SJCRH30 (cell line): ENCODE measurements around the gene VAV3. TPM values are rescaled to one million over a fixed set of nuclear protein-coding genes. Genes with fewer than 3 reads are reported as not detected.
"Not testable (repeated sequence)": the region's sequence is repeated elsewhere in the genome, so short reads cannot be mapped to it uniquely, and the experiment has no call there.

ENCODE experiments used
- DNase-seq, 2 experiments: peaks; one replicate each; pipeline ENCODE4 v3.0.0-alpha.2; 2015 to 2020
- H3K27ac ChIP-seq: fragments of 250-450 bp; sonication (Bioruptor Pico); 2 replicates; pipeline ENCODE4 v1.5.1; 2020; ENCODE audit warnings: mild to moderate bottlenecking, moderate library complexity
- H3K27me3 ChIP-seq: fragments of 250-450 bp; sonication (Bioruptor Pico); 2 replicates; pipeline ENCODE4 v1.5.1; 2020; ENCODE audit warnings: mild to moderate bottlenecking, moderate library complexity
- H3K36me3 ChIP-seq: fragments of 250-450 bp; sonication (Bioruptor Pico); 2 replicates; pipeline ENCODE4 v1.5.1; 2020; ENCODE audit warnings: mild to moderate bottlenecking, moderate library complexity
- H3K4me1 ChIP-seq: fragments of 250-450 bp; sonication (Bioruptor Pico); 2 replicates; pipeline ENCODE4 v1.5.1; 2020; ENCODE audit warnings: mild to moderate bottlenecking, moderate library complexity
- H3K4me3 ChIP-seq: fragments of 250-450 bp; sonication (Bioruptor Pico); 2 replicates; pipeline ENCODE4 v1.5.1; 2020; ENCODE audit warnings: mild to moderate bottlenecking, moderate library complexity
- H3K9me3 ChIP-seq: fragments of 250-450 bp; sonication (Bioruptor Pico); replicated peaks from 2 replicates; pipeline ENCODE4 v1.5.1; 2020; ENCODE audit warnings: mild to moderate bottlenecking, moderate library complexity
- total RNA-seq: library from RNA; depleted of rRNA; stranded (reverse); fragments of >200 nt; shearing (Covaris generic); gene quantifications from 2 replicates; pipeline ENCODE4 v1.2.3, GENCODE V29; 2014

The VAV3 gene
- total RNA-seq, 1 experiment from 2014 or later, result 35.5 TPM

- no peak for DNase-seq
- Histone ChIP-seq H3K27me3 (no peaks in the 10 kb centered on the region), H3K27ac (no peak overlapping the region), H3K36me3 (peaks cover 10% of the 10 kb centered on the region; the same call in 1 of the 2 replicates), H3K9me3 (no peaks in the 10 kb centered on the region), H3K4me1 (no peaks in the 10 kb centered on the region), H3K4me3 (no peak overlapping the region)
Observed at GRCh38 chr1:107870696-107871095, 94.3 kb downstream of the VAV3 start.

DNA sequence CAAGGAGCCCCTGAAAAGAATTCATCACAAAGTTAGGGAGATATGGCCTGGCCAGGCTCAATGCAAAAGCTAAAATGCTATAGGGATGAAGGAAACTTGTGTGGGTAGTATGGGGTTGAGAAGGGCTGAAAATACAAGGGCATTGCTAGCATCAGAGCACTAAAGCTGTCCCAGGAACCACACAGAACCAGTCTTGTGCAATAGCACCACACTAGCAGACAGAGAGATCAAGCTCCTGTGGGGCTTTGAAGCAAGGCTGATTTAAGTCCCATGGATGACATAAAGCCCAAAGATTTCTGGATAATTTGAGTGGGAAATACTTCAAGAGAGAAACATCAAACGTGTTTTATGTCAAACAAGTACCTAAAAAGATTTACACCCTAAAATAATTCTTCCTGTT, 97.1 kb downstream of the VAV3 start:
- no peak for DNase-seq
- no peaks in the 10 kb centered on the region for H3K9me3 ChIP-seq
- no peak overlapping the region for H3K4me3 ChIP-seq
- no peaks in the 10 kb centered on the region for H3K27me3 ChIP-seq
- H3K36me3 ChIP-seq, result peaks cover 4% of the 10 kb centered on the region; the same call in 1 of the 2 replicates
- H3K27ac ChIP-seq, result no peak overlapping the region
- no peaks in the 10 kb centered on the region for H3K4me1 ChIP-seq

GRCh38 chr1:107867422-107867821, 97.6 kb downstream of the VAV3 start:
- Histone ChIP-seq H3K27ac (no peak overlapping the region), H3K4me1 (no peaks in the 10 kb centered on the region), H3K9me3 (no peaks in the 10 kb centered on the region), H3K4me3 (no peak overlapping the region), H3K27me3 (no peaks in the 10 kb centered on the region), H3K36me3 (peaks cover 4% of the 10 kb centered on the region; the same call in 1 of the 2 replicates)
- no peak for DNase-seq

DNA sequence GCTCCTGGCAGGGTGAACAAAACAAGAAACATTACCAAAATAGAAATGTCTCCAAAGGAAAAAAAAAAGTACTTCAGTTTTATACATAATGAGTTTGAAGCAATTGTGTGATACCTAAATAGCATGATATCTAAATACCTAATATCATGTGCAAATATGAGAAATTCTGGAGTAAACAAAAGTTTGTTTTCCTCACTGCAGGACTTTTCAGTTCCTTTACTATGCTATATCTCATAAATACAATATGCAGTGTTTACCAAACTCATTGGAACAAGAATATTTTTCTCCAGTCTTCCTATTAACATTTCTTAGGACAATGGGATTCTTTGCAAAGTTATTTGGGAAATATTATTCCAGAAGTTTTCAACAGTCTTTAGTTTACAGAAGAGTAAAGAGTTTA, 98.1 kb downstream of the VAV3 start:
- peaks cover 4% of the 10 kb centered on the region; the same call in 1 of the 2 replicates for H3K36me3 ChIP-seq
- H3K4me3 ChIP-seq, result no peak overlapping the region
- DNase-seq, result no peak
- H3K4me1 ChIP-seq, result no peaks in the 10 kb centered on the region
- H3K9me3 ChIP-seq, result no peaks in the 10 kb centered on the region
- H3K27ac ChIP-seq, result no peak overlapping the region
- H3K27me3 ChIP-seq, result no peaks in the 10 kb centered on the region

DNA sequence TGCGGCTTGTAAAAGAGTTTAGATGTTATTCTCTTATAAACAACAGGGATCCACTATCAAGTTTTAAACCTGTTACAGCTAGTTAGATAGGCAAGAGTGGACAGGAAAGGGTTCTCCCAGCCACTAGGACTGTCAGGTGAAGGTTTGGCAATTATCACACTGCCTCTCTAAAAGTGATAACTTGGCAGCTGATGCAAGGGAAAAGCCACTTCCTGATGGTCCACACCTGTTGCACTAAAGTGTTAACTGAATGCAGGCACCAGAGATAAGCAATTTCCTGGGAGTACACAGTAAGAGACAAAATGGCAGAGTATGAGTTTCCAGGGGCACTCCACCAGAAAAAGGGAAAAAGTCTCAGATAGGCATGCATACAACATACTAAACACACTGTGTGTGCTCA, 99.4 kb downstream of the VAV3 start:
- Histone ChIP-seq H3K27ac (no peak overlapping the region), H3K27me3 (no peaks in the 10 kb centered on the region), H3K9me3 (no peaks in the 10 kb centered on the region; the same call in 1 of the 2 replicates), H3K4me3 (no peak overlapping the region), H3K36me3 (peaks cover 4% of the 10 kb centered on the region; the same call in 1 of the 2 replicates), H3K4me1 (no peaks in the 10 kb centered on the region)
- DNase-seq, result peak in 1 of 2 experiments; percentile 19

DNA sequence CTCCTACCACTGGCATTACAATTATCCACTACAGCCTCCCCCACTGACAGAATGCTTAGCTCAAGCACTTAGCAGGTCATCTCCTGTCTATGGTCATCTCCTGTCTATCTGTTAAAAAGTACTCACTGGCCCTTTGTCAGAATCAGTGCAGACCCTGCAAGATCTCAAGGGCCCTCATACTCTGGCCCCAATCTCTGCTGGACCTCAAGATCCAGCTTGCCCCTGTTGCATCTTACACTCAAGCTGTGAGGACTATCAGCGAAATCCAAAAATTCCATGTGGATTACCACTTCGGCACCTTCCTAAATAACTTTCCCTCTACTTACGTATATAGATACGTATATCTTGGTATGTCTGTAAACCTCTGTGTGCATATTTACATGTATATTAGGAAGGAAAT, 101.6 kb downstream of the VAV3 start:
- Histone ChIP-seq H3K27ac (no peak overlapping the region), H3K27me3 (no peaks in the 10 kb centered on the region), H3K9me3 (no peaks in the 10 kb centered on the region; the same call in 1 of the 2 replicates), H3K4me3 (no peak overlapping the region), H3K4me1 (no peaks in the 10 kb centered on the region), H3K36me3 (no peaks in the 10 kb centered on the region)
- no peak for DNase-seq

GRCh38 chr1:107862064-107862463, 102.9 kb downstream of the VAV3 start:
- Histone ChIP-seq H3K4me3 (no peak overlapping the region), H3K27me3 (no peaks in the 10 kb centered on the region), H3K4me1 (no peaks in the 10 kb centered on the region), H3K9me3 (no peaks in the 10 kb centered on the region; the same call in 1 of the 2 replicates), H3K27ac (no peak overlapping the region), H3K36me3 (no peaks in the 10 kb centered on the region)
- peak in 1 of 2 experiments; percentile 23 for DNase-seq

- H3K27ac ChIP-seq, result no peak overlapping the region
- no peak overlapping the region for H3K4me3 ChIP-seq
- no peaks in the 10 kb centered on the region for H3K27me3 ChIP-seq
Observed at GRCh38 chr1:107858323-107858722, 106.7 kb downstream of the VAV3 start.

GRCh38 chr1:107851418-107851817, 113.6 kb downstream of the VAV3 start:
- H3K27ac ChIP-seq, result no peak overlapping the region
- H3K27me3 ChIP-seq, result no peaks in the 10 kb centered on the region
- no peaks in the 10 kb centered on the region for H3K36me3 ChIP-seq
- no peak for DNase-seq
- H3K4me3 ChIP-seq, result no peak overlapping the region
- no peaks in the 10 kb centered on the region; the same call in 1 of the 2 replicates for H3K4me1 ChIP-seq
- peaks cover 6% of the 10 kb centered on the region for H3K9me3 ChIP-seq

More at GRCh38 chr1:107858323-107858722, 106.7 kb downstream of the VAV3 start:
- no peak for DNase-seq
- Histone ChIP-seq H3K9me3 (no peaks in the 10 kb centered on the region; the same call in 1 of the 2 replicates), H3K36me3 (no peaks in the 10 kb centered on the region), H3K4me1 (no peaks in the 10 kb centered on the region; the same call in 1 of the 2 replicates)

- H3K4me3 ChIP-seq, H3K27ac ChIP-seq, H3K9me3 ChIP-seq, H3K27me3 ChIP-seq, DNase-seq, H3K4me1 ChIP-seq, H3K36me3 ChIP-seq: not testable (repeated sequence)
Observed at GRCh38 chr1:107844541-107845194, 120.3 kb downstream of the VAV3 start.

DNA sequence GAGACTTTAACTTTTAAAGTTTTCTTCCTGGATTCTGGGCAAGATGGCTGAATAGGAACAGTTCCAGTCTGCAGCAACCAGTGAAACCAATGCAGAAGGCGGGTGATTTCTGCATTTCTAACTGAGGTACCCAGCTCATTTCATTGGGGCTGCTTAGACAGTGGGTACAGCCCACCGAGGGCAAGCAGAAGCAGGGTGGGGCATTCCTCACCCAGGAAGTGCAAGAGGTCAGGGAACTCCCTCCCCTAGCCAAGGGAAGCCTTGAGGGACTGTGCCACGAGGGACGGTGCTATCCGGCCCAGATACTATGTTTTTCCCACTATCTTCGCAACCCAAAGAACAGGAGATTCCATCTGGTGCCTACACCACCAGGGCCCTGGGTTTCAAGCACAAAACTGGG, 121.0 kb downstream of the VAV3 start:
- no peak for DNase-seq
- Histone ChIP-seq H3K27me3 (no peaks in the 10 kb centered on the region), H3K4me3 (no peak overlapping the region), H3K9me3 (peaks cover 6% of the 10 kb centered on the region), H3K27ac (no peak overlapping the region), H3K4me1 (no peaks in the 10 kb centered on the region; the same call in 1 of the 2 replicates), H3K36me3 (no peaks in the 10 kb centered on the region)

DNA sequence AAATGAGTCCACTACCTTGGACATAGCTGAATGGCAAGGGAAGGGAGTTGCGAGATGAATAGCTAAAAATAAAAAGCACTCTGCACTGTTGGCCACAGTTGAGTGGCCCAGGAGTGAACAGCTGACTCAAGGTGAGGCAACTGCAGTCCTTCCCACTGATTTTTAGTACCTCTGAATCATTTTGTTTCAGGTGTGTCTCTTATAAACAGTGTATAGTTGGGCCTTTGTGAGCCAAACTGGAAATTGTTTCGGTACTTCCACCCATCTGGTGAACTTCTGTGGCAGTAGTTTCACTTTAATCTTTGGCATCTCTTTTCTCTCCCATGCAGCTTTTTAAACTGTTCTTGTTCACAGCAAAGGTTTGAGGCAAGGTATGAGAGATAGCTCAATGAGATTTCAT, 122.7 kb downstream of the VAV3 start:
- no peak overlapping the region for H3K4me3 ChIP-seq
- H3K4me1 ChIP-seq, result no peaks in the 10 kb centered on the region; the same call in 1 of the 2 replicates
- DNase-seq, result no peak

GRCh38 chr1:107840725-107841124, 124.3 kb downstream of the VAV3 start:
- Histone ChIP-seq H3K9me3 (0 out of 2 replicates have a peak, but pooled peaks cover 6% of the 10 kb centered on the region), H3K27me3 (no peaks in the 10 kb centered on the region), H3K4me1 (no peaks in the 10 kb centered on the region; the same call in 1 of the 2 replicates), H3K36me3 (no peaks in the 10 kb centered on the region), H3K4me3 (no peak overlapping the region), H3K27ac (no peak overlapping the region)
- no peak for DNase-seq

More for the DNA sequence above, 122.7 kb downstream of the VAV3 start:
- H3K27ac ChIP-seq, result no peak overlapping the region
- no peaks in the 10 kb centered on the region for H3K27me3 ChIP-seq
- no peaks in the 10 kb centered on the region for H3K36me3 ChIP-seq
- H3K9me3 ChIP-seq, result peaks cover 4% of the 10 kb centered on the region; the same call in 1 of the 2 replicates

GRCh38 chr1:107838056-107838455, 126.9 kb downstream of the VAV3 start:
- no peaks in the 10 kb centered on the region for H3K27me3 ChIP-seq
- 0 out of 2 replicates have a peak, but pooled peaks cover 6% of the 10 kb centered on the region for H3K9me3 ChIP-seq
- no peak overlapping the region for H3K4me3 ChIP-seq
- no peaks in the 10 kb centered on the region for H3K4me1 ChIP-seq
- DNase-seq, result no peak
- H3K27ac ChIP-seq, result no peak overlapping the region
- H3K36me3 ChIP-seq, result no peaks in the 10 kb centered on the region

- Histone ChIP-seq H3K27ac (no peak overlapping the region), H3K36me3 (no peaks in the 10 kb centered on the region), H3K9me3 (0 out of 2 replicates have a peak, but pooled peaks cover 6% of the 10 kb centered on the region), H3K4me3 (no peak overlapping the region), H3K4me1 (no peaks in the 10 kb centered on the region), H3K27me3 (no peaks in the 10 kb centered on the region)
- no peak for DNase-seq
Observed at GRCh38 chr1:107835151-107835670, 129.8 kb downstream of the VAV3 start.
